ENCODE measurements around the gene SLC22A23.

Gene SLC22A23

GRCh38 chr6:3443221-3443515, 13.7 kb downstream of the SLC22A23 start:
- DNase-seq = no peak

GRCh38 chr6:3442431-3443220, 14.2 kb downstream of the SLC22A23 start:
- DNase-seq = no peak

- DNase-seq = no peak
Observed at GRCh38 chr6:3440911-3441310, 15.9 kb downstream of the SLC22A23 start.

GRCh38 chr6:3439961-3440360, 16.9 kb downstream of the SLC22A23 start:
- DNase-seq = no peak

GRCh38 chr6:3438190-3439167, 18.4 kb downstream of the SLC22A23 start:
- no peak for DNase-seq

GRCh38 chr6:3433005-3433404, 23.8 kb downstream of the SLC22A23 start:
- peak; percentile 14 for DNase-seq

- no peak for DNase-seq
Observed at GRCh38 chr6:3432416-3432815, 24.4 kb downstream of the SLC22A23 start.

- no peak for DNase-seq
Observed at GRCh38 chr6:3431994-3432393, 24.9 kb downstream of the SLC22A23 start.

GRCh38 chr6:3429211-3429610, 27.6 kb downstream of the SLC22A23 start:
- DNase-seq = no peak

- no peak for DNase-seq
Observed at GRCh38 chr6:3428700-3429099, 28.1 kb downstream of the SLC22A23 start.

GRCh38 chr6:3428247-3428646, 28.6 kb downstream of the SLC22A23 start:
- no peak for DNase-seq

- DNase-seq = no peak
Observed at GRCh38 chr6:3427687-3428085, 29.2 kb downstream of the SLC22A23 start.

- DNase-seq = no peak
Observed at GRCh38 chr6:3426927-3427686, 29.7 kb downstream of the SLC22A23 start.

GRCh38 chr6:3426091-3426926, 30.5 kb downstream of the SLC22A23 start:
- no peak for DNase-seq

GRCh38 chr6:3425574-3425973, 31.3 kb downstream of the SLC22A23 start:
- no peak for DNase-seq

GRCh38 chr6:3424185-3424927, 32.5 kb downstream of the SLC22A23 start:
- no peak for DNase-seq

GRCh38 chr6:3423439-3424184, 33.2 kb downstream of the SLC22A23 start:
- no peak for DNase-seq

- DNase-seq = no peak
Observed at GRCh38 chr6:3422435-3423070, 34.3 kb downstream of the SLC22A23 start.

- no peak for DNase-seq
Observed at GRCh38 chr6:3421791-3422434, 34.9 kb downstream of the SLC22A23 start.

- DNase-seq = no peak
Observed at GRCh38 chr6:3421143-3421542, 35.7 kb downstream of the SLC22A23 start.
